GM21529 (cell line): ENCODE results near the gene CALD1.

Experiments
- ATAC-seq: cut with Tn5 transposase; IDR thresholded peaks from one replicate; pipeline ENCODE4 v1.9.1; 2021; ENCODE audit not compliant: unreplicated experiment

CALD1 gene

GRCh38 chr7:134787064-134787463 is 7.6 kb downstream of the CALD1 start:
- ATAC-seq: no peak

DNA sequence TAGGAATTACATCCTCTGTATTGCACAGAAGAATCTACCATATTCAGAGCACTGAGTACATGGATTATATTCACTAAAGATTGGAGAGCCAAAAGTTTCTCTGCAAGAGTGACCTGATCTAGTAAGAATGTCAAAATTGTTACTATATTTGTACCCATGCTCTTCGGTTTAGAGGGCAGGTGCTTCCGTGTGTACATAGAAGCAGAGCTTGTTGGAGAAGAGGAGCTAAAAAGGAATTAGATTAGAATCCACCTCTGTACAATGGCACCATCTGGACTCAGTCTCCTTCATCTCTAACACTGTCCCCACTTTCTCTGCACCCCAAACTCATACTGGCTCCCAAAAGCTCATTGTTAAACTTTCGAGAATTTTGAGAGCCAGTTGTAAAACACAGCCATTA is 8.3 kb downstream of the CALD1 start:
- ATAC-seq: no peak

DNA sequence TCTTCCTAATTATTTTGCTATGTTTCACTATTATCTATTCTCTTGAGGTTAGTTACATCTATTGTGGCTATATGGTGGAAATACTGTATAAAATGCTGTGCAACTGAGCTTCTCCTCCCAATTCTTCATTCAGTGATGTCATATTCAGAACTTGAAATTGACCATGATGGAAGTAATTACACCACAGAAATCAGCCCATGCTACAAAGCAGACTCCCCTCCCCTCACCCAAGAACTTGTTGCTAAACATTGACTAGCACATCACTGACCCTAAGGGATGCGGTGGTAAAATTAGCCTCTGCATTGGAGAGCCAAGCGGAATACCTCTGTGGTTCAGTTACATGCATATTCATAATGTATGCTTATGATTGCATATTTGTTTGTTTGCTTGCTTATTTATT is 8.8 kb downstream of the CALD1 start:
- ATAC-seq: no peak

DNA sequence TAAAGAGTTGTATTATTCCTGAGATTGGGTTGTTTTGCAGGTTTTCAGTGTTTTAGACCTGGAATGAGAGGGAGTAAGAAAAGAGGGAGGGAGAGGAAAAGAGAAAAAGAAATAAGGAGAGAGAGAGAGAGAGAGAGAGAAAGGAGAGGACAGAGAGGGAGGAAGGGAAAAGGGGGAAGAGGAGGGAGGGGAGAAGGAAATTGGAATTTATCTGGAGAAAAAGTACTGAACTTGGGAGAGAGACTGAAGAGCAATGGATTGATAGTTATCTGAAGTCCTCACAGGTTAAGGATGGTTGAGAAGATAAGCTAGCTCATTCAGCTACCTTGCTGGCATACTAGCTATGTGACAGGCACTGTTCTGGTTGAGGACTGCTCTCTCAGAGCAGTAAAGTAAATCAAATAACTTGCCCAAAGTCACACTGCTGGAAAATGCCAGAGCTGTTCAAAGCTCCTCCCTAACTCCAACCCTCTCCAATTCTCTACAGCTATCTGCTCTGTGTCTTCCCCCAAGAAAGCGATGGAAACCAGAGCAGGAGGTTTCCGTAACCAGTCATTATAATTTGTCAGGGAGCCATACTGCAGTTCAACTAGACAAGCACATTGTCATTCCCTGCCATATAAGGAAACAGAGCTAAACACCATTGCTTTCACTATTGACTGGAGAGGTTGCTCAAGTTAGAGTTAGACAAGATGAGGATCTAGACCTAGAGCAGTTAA is 10.7 kb downstream of the CALD1 start:
- ATAC-seq: no peak

DNA sequence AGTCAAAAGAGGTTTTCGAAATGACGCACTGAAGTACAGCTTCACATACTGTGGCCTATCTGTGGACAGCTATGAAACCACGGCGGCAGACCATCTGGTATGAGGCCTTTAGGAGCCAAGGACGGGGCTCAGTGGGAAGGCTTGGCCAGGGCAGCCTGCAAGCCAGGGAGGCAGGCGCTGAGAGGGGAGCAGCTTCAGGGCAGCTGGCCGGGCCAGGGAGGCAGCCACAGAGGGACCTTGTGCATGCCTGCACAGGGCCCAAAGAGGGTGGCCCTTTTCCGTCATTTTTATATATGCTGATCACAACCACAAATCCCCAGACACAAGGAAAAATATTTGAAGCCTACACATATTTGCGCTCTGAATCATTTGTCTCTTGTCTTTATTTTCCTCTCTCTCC is 13.5 kb downstream of the CALD1 start:
- ATAC-seq: no peak

GRCh38 chr7:134795231-134795630 is 15.8 kb downstream of the CALD1 start:
- no peak for ATAC-seq

GRCh38 chr7:134798155-134798554 is 18.7 kb downstream of the CALD1 start:
- ATAC-seq: no peak

DNA sequence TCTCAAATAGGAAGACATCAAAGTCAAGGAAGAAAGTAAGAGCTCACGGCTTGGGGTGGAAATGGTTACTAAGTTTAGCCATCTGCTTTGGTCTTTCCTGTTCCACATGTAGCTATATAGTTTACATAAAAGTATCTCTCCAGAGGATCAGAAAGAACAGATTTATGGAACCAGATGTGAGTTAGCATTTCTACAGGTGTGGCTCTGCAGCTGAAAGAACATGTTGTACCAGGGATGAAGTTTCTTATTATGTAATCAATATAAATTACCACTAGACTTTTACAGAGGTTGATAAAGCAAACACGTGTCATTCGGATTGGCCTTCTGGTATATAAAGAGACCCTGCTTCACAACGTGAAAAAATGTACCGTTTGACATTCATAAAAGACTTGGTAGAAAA is 19.9 kb downstream of the CALD1 start:
- ATAC-seq: no peak

DNA sequence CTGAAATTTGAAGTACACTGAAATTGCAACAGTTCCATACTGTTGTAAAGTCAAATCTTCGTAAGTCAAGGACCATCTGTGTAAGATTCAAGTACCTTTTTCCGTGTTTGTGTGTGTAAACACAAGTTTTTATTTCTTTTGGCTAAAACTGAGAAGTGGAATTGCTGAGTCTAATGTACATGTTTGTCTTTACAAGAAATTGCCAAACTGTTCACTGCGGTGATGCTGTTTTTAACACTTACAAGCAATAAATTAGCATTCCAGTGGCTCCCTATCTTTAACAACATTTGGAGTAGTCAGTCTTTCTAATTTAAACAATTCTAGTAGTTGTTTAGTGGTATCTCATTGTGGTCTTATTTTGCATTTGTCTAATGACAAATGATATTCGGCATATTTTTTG is 23.3 kb downstream of the CALD1 start:
- no peak for ATAC-seq

- no peak for ATAC-seq
Measured at GRCh38 chr7:134804351-134804750, 24.9 kb downstream of the CALD1 start.

GRCh38 chr7:134804854-134805253 is 25.4 kb downstream of the CALD1 start:
- no peak for ATAC-seq

GRCh38 chr7:134806197-134806596 is 26.8 kb downstream of the CALD1 start:
- ATAC-seq: no peak

GRCh38 chr7:134809616-134810015 is 30.2 kb downstream of the CALD1 start:
- ATAC-seq: no peak

DNA sequence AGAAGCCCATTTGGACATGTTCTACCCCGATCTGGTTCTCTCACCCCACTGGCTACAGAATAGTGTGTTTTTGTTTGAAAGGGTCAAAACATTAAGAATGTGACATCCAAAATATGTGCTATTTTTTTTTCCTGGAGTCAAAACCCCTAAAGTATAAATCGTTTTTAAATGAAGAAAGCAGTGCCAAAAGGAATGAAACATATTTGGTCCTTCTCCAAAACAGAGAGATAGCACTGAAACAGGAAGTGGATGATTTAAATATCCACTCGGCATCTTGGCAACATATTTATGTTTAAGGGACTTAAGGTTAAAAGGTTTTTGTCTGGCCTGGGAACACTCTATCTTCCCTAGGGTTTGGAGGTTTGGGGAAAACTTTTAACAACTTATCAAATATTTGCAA is 32.3 kb downstream of the CALD1 start:
- no peak for ATAC-seq

- ATAC-seq: no peak
Measured at GRCh38 chr7:134813663-134814396, 34.4 kb downstream of the CALD1 start.

DNA sequence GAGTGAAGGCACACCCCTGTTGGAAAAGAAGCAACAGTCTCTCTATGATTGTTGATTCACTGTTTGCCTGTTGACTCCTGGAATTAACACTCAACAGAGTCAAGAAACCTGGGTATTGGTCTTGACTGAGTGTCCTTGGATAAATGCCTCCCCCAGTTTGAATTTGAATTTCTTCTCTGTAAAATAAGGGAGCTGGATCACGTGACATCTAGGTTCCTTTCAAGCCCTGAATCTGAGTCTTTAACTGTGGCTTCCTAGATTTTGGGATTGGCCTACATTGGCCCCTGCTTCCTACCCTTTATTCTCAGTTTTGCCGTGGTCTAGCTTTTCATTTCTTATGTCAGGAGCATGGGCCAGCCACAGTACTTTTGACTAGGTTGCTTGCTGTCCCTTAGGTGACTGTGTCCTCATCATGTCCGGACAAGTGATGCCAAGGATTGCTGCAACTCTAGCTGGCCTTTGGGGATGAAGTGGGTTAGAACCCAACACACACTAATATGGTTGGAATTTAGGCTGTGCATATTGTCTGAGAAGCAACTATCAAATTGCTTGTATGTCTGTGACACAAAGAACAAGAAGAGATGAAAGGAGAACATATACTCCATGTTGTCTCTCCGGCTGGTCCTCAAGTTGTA is 35.4 kb downstream of the CALD1 start:
- no peak for ATAC-seq

- ATAC-seq: no peak
Measured at GRCh38 chr7:134818613-134819345, 39.3 kb downstream of the CALD1 start.

DNA sequence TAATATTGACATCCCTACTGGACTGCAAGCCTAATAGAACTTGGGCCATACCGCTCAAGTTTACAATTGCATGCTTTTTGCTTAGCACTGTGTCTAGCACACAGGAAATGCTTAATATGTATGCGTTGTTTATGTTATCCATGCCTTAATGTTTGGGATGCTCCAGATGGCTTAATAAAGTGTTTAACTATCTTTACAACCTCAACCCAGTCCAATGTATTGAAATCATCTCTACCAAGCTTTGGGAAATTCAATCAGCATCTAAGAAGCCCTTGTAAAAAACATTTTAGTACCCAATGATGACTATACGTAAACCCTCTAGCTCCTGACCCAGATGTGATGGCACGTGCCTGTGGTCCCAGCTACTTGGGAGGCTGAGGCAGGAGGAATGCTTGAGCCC is 40.0 kb downstream of the CALD1 start:
- no peak for ATAC-seq

DNA sequence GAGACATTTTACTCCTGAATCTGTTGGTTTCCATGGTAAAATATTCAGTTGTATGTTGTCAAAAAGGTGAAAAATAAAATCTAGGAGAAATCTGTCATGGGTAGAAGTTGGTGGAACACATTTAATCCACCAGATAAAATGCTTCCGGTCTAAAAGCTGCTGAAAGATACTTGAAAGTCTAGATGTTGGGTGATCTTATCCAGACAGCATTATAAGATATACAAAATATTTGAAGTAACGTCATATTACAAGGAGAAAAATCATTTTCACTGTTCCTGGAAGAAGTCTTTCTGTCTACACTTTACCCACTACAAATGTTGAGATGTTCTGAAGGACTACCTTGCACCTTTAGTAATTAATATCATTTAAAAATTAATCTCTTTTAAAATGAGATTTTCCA is 40.9 kb downstream of the CALD1 start:
- no peak for ATAC-seq

DNA sequence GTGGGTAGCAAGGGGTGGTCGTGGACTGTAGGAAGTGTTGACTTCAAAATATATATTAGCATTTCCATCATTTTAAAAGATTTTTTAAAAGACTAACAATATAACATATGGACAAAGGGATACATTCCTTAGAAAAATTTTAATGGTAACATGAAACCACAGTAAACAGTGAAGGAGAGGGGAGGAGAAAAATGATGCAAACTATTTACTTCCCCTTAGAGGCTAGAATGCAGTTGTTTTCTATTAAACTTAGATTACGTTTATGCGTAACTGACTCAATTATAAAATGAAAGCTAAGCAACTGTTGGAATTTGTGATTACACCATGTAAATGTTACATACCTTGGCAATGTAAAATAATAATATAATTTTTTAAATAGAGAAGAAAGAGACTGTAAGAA is 41.3 kb downstream of the CALD1 start:
- ATAC-seq: no peak

DNA sequence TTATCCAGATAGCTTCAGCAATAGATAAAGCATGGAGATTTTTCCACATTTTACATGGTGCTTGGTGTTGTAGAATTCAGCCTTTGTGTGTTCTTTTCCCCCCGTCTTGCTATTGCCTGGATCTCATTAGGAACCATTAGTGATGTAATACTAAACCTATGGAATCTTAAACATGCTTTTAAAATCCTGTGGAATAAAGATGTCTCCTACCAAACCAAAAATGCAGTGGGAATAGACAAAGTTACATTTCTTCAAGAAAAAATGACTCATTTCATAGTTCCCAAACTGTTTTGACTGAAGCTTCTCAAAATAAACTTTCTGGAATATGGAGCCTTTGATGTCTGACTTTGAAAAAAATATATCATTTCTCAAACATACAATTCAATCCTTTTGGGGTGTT is 44.0 kb downstream of the CALD1 start:
- no peak for ATAC-seq

- ATAC-seq: no peak
Measured at GRCh38 chr7:134825666-134826065, 46.2 kb downstream of the CALD1 start.
